HL-60/S4 (cell line): ENCODE data around the gene OGFOD1.

Experiments used
- in situ Hi-C: fragments of 300-500 bp; cut with MboI; formaldehyde crosslinking; loops from 2 replicates; pipeline ENCODE4 v1.14.3; 2022; ENCODE audit warnings: low sequenced_read_pairs

The OGFOD1 gene

GRCh38 chr16:56450986-56451752 is at the start of gene OGFOD1, which contains the start of gene NUDT21:
Gene OGFOD1 (plus strand): TSS chr16:56451554. CDS start chr16:56451613, 59 bp downstream.
Gene NUDT21 (minus strand): TSS chr16:56451332. CDS start chr16:56451202, 130 bp downstream.
- in situ Hi-C loops: no loop called here

GRCh38 chr16:56405977-56406672 is 45.2 kb upstream of the OGFOD1 start:
- in situ Hi-C loops: no loop called here

GRCh38 chr16:56408379-56409098 is 42.8 kb upstream of the OGFOD1 start:
- in situ Hi-C loops: no loop called here

DNA sequence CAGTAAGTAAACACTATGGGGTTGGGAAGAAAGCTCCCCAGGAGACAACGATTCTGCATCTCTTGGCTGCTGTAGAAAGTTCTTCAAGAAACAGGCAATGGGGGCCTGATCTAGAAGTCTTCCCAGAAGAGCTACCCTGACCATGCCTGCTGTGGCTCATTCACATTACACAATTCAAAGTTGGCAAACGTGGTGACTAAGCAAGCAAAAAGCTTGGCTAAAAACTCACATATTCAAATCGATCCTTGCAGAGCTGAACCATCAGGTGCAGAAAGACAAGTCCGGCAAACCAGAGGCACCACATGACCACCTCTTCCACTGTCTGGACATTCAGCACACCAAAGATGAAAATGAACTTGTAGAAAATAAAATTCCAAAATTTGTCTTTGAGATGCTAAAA is 42.2 kb upstream of the OGFOD1 start:
- in situ Hi-C loops: no loop called here

- in situ Hi-C loops: no loop called here
Observed at GRCh38 chr16:56411123-56411522, 40.2 kb upstream of the OGFOD1 start.

DNA sequence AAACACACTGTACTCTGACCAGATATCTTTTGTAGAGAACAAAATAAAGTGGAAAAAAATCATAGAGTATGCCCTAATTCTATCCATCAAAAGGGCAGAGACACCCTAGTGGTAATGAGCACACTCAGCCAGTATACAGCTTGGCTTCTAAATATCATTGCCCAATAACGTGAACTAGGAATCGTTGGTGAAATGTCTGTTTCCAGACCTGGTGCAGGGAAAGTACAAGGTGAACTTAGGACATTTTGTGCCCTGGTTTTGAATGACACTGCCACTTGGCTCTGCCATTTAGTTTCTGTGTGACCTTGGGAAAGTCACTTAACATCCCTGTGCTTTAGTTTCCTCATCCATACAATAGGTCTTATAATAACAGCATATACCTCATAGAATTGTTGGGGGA is 39.7 kb upstream of the OGFOD1 start:
- in situ Hi-C loops: no loop called here

DNA sequence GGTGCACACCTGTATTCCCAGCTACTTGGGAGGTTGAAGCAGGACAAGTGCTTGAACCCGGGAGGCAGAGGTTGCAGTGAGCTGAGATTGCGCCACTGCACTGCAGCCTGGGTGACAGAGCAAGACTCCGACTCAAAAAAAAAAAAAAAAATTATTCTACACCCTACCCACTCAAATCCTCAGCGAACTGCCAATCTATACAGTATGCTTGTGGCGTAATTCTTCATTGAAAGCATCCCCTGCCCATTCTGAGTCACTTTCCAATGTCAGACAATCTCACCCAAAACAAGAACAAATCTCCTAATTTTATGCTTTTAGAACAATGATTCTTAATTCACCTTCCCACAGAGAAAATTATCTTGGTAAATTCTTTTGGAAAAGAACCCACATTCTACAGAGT is 38.0 kb upstream of the OGFOD1 start:
- in situ Hi-C loops: no loop called here

DNA sequence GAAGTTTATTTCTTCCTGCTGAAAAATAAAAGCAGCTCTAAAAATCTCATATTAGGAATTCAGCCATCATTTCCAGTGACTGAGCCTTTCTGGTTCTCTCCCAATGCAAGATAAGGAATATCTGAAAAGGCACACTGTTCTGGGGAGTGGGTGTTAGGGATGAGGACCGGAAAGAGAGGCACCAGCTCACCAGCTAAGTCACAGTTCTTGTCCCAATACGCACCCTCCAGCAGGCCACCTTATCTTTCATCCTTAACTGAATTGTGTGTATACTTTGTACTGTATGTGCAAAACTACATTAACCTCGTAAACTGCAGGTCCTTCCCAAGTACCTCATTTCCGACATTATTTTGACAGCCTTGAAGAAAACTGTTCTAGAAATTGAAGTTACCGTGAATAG is 37.0 kb upstream of the OGFOD1 start:
- in situ Hi-C loops: no loop called here

- in situ Hi-C loops: no loop called here
Observed at GRCh38 chr16:56415875-56416274, 35.5 kb upstream of the OGFOD1 start.

GRCh38 chr16:56417138-56417537 is 34.2 kb upstream of the OGFOD1 start:
- in situ Hi-C loops: no loop called here

GRCh38 chr16:56419740-56420548 is 31.4 kb upstream of the OGFOD1 start:
- in situ Hi-C loops: no loop called here

GRCh38 chr16:56420613-56421012 is 30.7 kb upstream of the OGFOD1 start:
- in situ Hi-C loops: no loop called here

GRCh38 chr16:56421313-56421712 is 30.0 kb upstream of the OGFOD1 start:
- in situ Hi-C loops: no loop called here

DNA sequence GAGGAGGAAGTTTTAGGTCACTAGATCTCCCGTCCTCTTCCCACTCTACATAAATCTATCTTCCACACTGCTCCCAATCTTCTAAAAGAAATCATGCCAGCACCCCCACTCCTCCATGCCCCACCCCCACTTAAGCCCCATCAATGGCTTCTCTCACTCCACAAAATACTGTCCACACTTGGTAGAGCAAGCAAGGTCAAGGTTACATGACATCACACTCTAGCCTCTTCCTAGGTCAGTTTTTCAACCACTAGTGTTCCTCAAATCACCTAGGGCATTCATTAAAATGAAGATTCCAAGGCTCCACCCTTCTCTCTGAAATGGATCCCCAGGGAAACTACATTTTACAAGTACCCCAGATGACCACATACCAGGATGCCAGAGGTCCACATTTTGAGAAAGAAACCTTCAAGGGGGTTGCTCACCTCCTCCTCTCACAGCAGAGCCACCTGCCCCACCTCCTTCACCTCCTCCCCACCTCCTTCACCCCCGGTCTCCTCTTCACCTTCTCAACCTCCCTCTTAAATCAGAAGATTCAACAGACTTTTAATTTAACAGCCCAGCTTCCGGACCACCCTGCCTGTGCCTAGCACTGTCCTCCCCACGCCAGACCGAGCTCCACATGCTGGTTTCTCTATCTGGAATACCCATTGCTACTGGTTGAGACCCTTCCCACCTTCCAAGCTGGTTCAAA is 29.2 kb upstream of the OGFOD1 start:
- in situ Hi-C loops: no loop called here

- in situ Hi-C loops: no loop called here
Observed at GRCh38 chr16:56422896-56423441, 28.4 kb upstream of the OGFOD1 start.

DNA sequence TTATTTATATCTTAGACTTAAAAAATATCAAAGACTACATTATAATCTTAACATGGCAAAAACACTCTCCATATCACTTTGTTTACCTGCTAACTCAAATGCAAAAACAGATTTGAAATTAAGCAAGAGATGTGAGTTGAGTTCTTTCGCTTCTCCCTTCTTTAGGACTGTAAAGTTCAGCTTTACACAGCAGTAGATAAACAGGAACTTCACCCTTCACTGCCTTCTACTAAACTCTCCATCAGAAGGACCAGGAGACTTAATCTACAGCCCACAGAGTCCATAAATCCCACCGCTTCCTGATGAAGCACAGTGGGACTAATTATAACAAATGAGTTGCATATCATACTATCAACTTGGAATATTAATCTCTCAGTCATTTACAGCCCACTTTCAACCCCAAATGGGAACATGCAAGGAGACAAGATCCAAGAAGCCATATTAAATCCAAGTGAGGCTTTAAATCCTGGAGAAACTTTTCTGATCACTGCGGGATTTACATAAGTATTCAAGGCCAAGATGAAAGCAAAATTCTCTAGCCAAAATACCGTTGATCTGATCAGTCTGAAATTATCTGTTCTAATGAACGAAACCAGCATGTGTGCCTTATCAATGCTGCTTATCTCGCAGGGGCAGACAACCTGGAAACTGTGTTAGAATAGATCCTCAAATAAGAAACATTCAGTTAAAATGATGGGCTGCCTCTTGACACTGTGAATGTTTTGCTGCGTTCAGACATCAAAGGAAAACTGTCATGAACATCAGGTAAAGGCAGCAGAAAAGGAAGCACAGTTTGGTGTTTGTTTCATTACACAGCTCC is 27.6 kb upstream of the OGFOD1 start:
- in situ Hi-C loops: no loop called here

GRCh38 chr16:56424404-56424764 is 27.0 kb upstream of the OGFOD1 start:
- in situ Hi-C loops: no loop called here

GRCh38 chr16:56424791-56425438 is 26.4 kb upstream of the OGFOD1 start:
- in situ Hi-C loops: no loop called here

DNA sequence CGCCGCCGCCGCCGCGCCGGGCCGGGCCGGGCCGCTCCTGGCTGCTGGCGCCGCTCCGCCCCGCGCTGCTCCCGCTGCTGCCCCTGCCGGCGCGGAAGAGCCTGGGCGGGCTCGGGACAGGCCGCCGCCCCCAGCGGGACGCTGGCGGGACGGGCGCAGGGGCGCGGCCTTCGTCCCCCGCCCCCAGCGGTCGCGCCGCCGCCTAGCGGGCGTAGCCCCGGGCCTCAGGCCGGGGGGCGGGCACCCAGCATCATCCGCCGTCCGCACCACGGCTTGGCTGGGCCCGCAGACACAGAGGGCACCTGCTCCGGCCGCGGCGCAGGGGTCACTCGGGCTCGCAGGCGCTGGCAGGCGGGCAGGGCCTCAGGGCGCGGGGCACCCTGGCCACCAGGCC is 25.9 kb upstream of the OGFOD1 start, which contains the start of gene AMFR:
Gene AMFR (minus strand): TSS at position 107 of the 394 bp plus-strand sequence. CDS start 218 bp downstream, outside the sequence.
- in situ Hi-C loops: no loop called here
